Measurements from ENCODE around the gene DOC2A. TPM values are rescaled to one million over a fixed set of nuclear protein-coding genes. Genes with fewer than 3 reads are reported as not detected.

The DOC2A gene
- total and polyA plus RNA-seq, 2 donors (not counting 3 experiments of a cell fraction or from before 2014, with no cell fraction given) = 0.60 to 0.63 TPM

GRCh38 chr16:30004424-30004776 lies 6.4 kb downstream of the DOC2A start:
- H3K4me3 ChIP-seq (replicated peaks in 1 of 3; ENCODE audit: insufficient read depth in 1 of 3, low read depth in 1 of 3, low read length in 3 of 3) = no peak overlapping the region
- H3K79me2 ChIP-seq (ENCODE audit: control insufficient read depth, insufficient read depth, low read length) = no peaks in the 10 kb centered on the region
- TF ChIP-seq EZH2 (IDR thresholded peaks at IDR 0.05; ENCODE audit: borderline replicate concordance, low read depth, low read length, severe bottlenecking) (no peak), MYC (IDR thresholded peaks at IDR 0.05; ENCODE audit: low read depth, low read length) (no peak), CTCF (IDR thresholded peaks at IDR 0.05; ENCODE audit: extremely low read depth in 1 of 2, insufficient read depth in 1 of 2, low read depth in 1 of 2, low read length in 2 of 2) (no peak), GATA2 (IDR thresholded peaks at IDR 0.05; ENCODE audit: insufficient read depth, insufficient read length, low read depth, low read length) (no peak), FOS (IDR thresholded peaks at IDR 0.05; ENCODE audit: borderline replicate concordance, insufficient read depth, low read length) (no peak), POLR2AphosphoS5 (IDR thresholded peaks at IDR 0.05; ENCODE audit: insufficient read depth, low read depth, low read length) (no peak), MAX (IDR thresholded peaks at IDR 0.05; ENCODE audit: insufficient read depth, insufficient read length) (no peak), JUN (IDR thresholded peaks at IDR 0.05; ENCODE audit: borderline replicate concordance, insufficient read depth, insufficient read length, low read depth) (no peak), POLR2A (IDR thresholded peaks at IDR 0.05; ENCODE audit: low read depth, low read length) (no peak)
- DNase-seq (ENCODE audit: low read depth, low spot score) = no peak
- peaks cover under 1 to 2% of the 10 kb centered on the region in 2 experiments for H3K27me3 ChIP-seq (ENCODE audit: control insufficient read depth in 2 of 2, insufficient read depth in 2 of 2, low read length in 2 of 2)
- peaks cover 0 to 7% of the 10 kb centered on the region in 2 experiments for H3K36me3 ChIP-seq (ENCODE audit: control insufficient read depth in 2 of 2, extremely low read depth in 1 of 2, insufficient read depth in 2 of 2, low read length in 2 of 2)
- BruUV-seq (replicated peaks) = no TSS peak
- dilution Hi-C loops (cut with MboI; ENCODE audit: extremely low pct_ligation_motif_present, low sequenced_read_pairs) = no loop called here
- H3K9ac ChIP-seq (replicated peaks; ENCODE audit: extremely low read depth, insufficient read depth, low read length) = no peak overlapping the region
- no peak overlapping the region for H2AFZ ChIP-seq (ENCODE audit: low read depth, low read length)
- intact Hi-C loops (cut with micrococcal nuclease) = no loop called here
- H3K27ac ChIP-seq (ENCODE audit: insufficient read depth, low read depth, low read length) = no peak overlapping the region
- CTCF ChIA-PET = interaction anchor here (2.4 to 3.8 kb wide), 4 partner anchors 14 to 304 kb away, joined by 10 to 26 read pairs (median 20); no protein-coding TSS in a partner anchor
- H3K9me1 ChIP-seq (replicated peaks; ENCODE audit: control insufficient read depth, extremely low read depth, insufficient read depth, low read length) = no peaks in the 10 kb centered on the region
- POLR2A ChIA-PET = no interaction called here
- H3K9me3 ChIP-seq (replicated peaks; ENCODE audit: control insufficient read depth, insufficient read depth, low read length) = no peaks in the 10 kb centered on the region
- no peaks in the 10 kb centered on the region for H4K20me1 ChIP-seq (replicated peaks; ENCODE audit: control insufficient read depth, extremely low read depth, insufficient read depth, low read length)
- H3K4me2 ChIP-seq (ENCODE audit: insufficient read depth, low read length) = no peak overlapping the region
- FAIRE-seq = no peak
- H3K4me1 ChIP-seq (ENCODE audit: control insufficient read depth, extremely low read depth, insufficient read depth, low read length) = no peaks in the 10 kb centered on the region

Data from endothelial cell of umbilical vein (primary cell).